ENCODE results near the gene FAM217B.

DNA sequence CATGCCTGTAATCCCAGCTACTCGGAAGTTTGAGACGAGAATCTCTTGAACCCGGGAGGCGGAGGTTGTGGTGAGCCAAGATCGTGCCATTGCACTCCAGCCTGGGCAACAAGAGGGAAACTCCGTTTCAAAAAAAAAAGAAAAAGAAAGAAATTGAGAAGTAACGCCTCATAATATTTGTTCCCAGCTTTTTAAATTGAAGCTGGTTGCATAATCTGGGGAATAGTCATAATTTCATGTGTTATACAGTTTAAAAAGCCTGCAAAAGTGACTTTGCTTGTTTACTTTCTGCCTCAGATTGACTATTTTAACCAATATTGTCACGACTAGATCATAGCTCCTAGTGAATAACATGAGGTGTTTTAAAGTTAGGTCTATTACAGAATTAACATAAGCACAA is 7.2 kb downstream of the FAM217B start:
- no peak for TF ChIP-seq POLR2AphosphoS5 (IDR thresholded peaks at IDR 0.05; ENCODE audit: insufficient read depth, low read depth, low read length)
- TF ChIP-seq, protein P1, sequence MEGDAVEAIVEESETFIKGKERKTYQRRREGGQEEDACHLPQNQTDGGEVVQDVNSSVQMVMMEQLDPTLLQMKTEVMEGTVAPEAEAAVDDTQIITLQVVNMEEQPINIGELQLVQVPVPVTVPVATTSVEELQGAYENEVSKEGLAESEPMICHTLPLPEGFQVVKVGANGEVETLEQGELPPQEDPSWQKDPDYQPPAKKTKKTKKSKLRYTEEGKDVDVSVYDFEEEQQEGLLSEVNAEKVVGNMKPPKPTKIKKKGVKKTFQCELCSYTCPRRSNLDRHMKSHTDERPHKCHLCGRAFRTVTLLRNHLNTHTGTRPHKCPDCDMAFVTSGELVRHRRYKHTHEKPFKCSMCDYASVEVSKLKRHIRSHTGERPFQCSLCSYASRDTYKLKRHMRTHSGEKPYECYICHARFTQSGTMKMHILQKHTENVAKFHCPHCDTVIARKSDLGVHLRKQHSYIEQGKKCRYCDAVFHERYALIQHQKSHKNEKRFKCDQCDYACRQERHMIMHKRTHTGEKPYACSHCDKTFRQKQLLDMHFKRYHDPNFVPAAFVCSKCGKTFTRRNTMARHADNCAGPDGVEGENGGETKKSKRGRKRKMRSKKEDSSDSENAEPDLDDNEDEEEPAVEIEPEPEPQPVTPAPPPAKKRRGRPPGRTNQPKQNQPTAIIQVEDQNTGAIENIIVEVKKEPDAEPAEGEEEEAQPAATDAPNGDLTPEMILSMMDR (IDR thresholded peaks at IDR 0.05; ENCODE audit: extremely low read depth in 1 of 2, insufficient read depth in 1 of 2, low read depth in 1 of 2, low read length in 2 of 2) = no peak
- TF ChIP-seq EZH2 (IDR thresholded peaks at IDR 0.05; ENCODE audit: borderline replicate concordance, low read depth, low read length, severe bottlenecking) = no peak
- TF ChIP-seq MYC (IDR thresholded peaks at IDR 0.05; ENCODE audit: low read depth, low read length) = no peak
- TF ChIP-seq POLR2A (IDR thresholded peaks at IDR 0.05; ENCODE audit: low read depth, low read length) = no peak
- no peak for TF ChIP-seq JUN (IDR thresholded peaks at IDR 0.05; ENCODE audit: borderline replicate concordance, insufficient read depth, insufficient read length, low read depth)

All from endothelial cell of umbilical vein (primary cell).